ENCODE data around the gene RAP1GAP.
A peak's percentile ranks its signal among the peaks of the same experiment; 100 is the strongest.

Gene RAP1GAP

GRCh38 chr1:21577324-21577723, 91.8 kb downstream of the RAP1GAP start:
- H3K27me3 ChIP-seq (ENCODE audit: control insufficient read depth, insufficient read depth, low read length): no peaks in the 10 kb centered on the region
- H3K9me3 ChIP-seq (ENCODE audit: control insufficient read depth, insufficient read depth, low read length): no peaks in the 10 kb centered on the region
- peaks cover 6% of the 10 kb centered on the region for H3K4me1 ChIP-seq (ENCODE audit: control insufficient read depth, insufficient read depth, low read length)
- H3K4me3 ChIP-seq (ENCODE audit: low read length): no peak overlapping the region
- no peak for DNase-seq (ENCODE audit: low read depth, low spot score)
- H3K27ac ChIP-seq (ENCODE audit: low read length): no peak overlapping the region
- no CpG with 5 or more reads among the region's 26 CpGs for WGBS (ENCODE audit: insufficient coverage, insufficient read length)
- no peaks in the 10 kb centered on the region for H3K36me3 ChIP-seq (ENCODE audit: control insufficient read depth, insufficient read depth, low read length)

GRCh38 chr1:21576798-21577187, 92.4 kb downstream of the RAP1GAP start:
- DNase-seq (ENCODE audit: low read depth, low spot score): no peak
- Histone ChIP-seq H3K27me3 (ENCODE audit: control insufficient read depth, insufficient read depth, low read length) (no peaks in the 10 kb centered on the region), H3K27ac (ENCODE audit: low read length) (no peak overlapping the region), H3K4me1 (ENCODE audit: control insufficient read depth, insufficient read depth, low read length) (peaks cover 6% of the 10 kb centered on the region), H3K4me3 (ENCODE audit: low read length) (no peak overlapping the region), H3K9me3 (ENCODE audit: control insufficient read depth, insufficient read depth, low read length) (no peaks in the 10 kb centered on the region), H3K36me3 (ENCODE audit: control insufficient read depth, insufficient read depth, low read length) (no peaks in the 10 kb centered on the region)
- WGBS (ENCODE audit: insufficient coverage, insufficient read length): no CpG with 5 or more reads among the region's 5 CpGs

- Histone ChIP-seq H3K4me1 (ENCODE audit: control insufficient read depth, insufficient read depth, low read length) (peaks cover 6% of the 10 kb centered on the region), H3K9me3 (ENCODE audit: control insufficient read depth, insufficient read depth, low read length) (no peaks in the 10 kb centered on the region), H3K27me3 (ENCODE audit: control insufficient read depth, insufficient read depth, low read length) (no peaks in the 10 kb centered on the region), H3K4me3 (ENCODE audit: low read length) (no peak overlapping the region), H3K27ac (ENCODE audit: low read length) (no peak overlapping the region), H3K36me3 (ENCODE audit: control insufficient read depth, insufficient read depth, low read length) (no peaks in the 10 kb centered on the region)
- no CpG with 5 or more reads among the region's 7 CpGs for WGBS (ENCODE audit: insufficient coverage, insufficient read length)
- DNase-seq (ENCODE audit: low read depth, low spot score): no peak
Measured at GRCh38 chr1:21576031-21576797, 92.9 kb downstream of the RAP1GAP start.

- WGBS (ENCODE audit: insufficient coverage, insufficient read length): no CpG with 5 or more reads among the region's 18 CpGs
- Histone ChIP-seq H3K4me3 (ENCODE audit: low read length) (no peak overlapping the region), H3K27me3 (ENCODE audit: control insufficient read depth, insufficient read depth, low read length) (no peaks in the 10 kb centered on the region), H3K4me1 (ENCODE audit: control insufficient read depth, insufficient read depth, low read length) (peaks cover 6% of the 10 kb centered on the region), H3K36me3 (ENCODE audit: control insufficient read depth, insufficient read depth, low read length) (no peaks in the 10 kb centered on the region), H3K27ac (ENCODE audit: low read length) (no peak overlapping the region), H3K9me3 (ENCODE audit: control insufficient read depth, insufficient read depth, low read length) (no peaks in the 10 kb centered on the region)
- no peak for DNase-seq (ENCODE audit: low read depth, low spot score)
Measured at GRCh38 chr1:21575351-21575942, 93.7 kb downstream of the RAP1GAP start.

GRCh38 chr1:21574466-21575151, 94.5 kb downstream of the RAP1GAP start:
- H3K27ac ChIP-seq (ENCODE audit: low read length): no peak overlapping the region
- no CpG with 5 or more reads among the region's 31 CpGs for WGBS (ENCODE audit: insufficient coverage, insufficient read length)
- no peaks in the 10 kb centered on the region for H3K36me3 ChIP-seq (ENCODE audit: control insufficient read depth, insufficient read depth, low read length)
- no peak overlapping the region for H3K4me3 ChIP-seq (ENCODE audit: low read length)
- H3K27me3 ChIP-seq (ENCODE audit: control insufficient read depth, insufficient read depth, low read length): no peaks in the 10 kb centered on the region
- DNase-seq (ENCODE audit: low read depth, low spot score): no peak
- no peaks in the 10 kb centered on the region for H3K9me3 ChIP-seq (ENCODE audit: control insufficient read depth, insufficient read depth, low read length)
- H3K4me1 ChIP-seq (ENCODE audit: control insufficient read depth, insufficient read depth, low read length): peaks cover 6% of the 10 kb centered on the region

- no peak overlapping the region for H3K27ac ChIP-seq (ENCODE audit: low read length)
- WGBS (ENCODE audit: insufficient coverage, insufficient read length): no CpG with 5 or more reads among the region's 11 CpGs
- no peaks in the 10 kb centered on the region for H3K9me3 ChIP-seq (ENCODE audit: control insufficient read depth, insufficient read depth, low read length)
- no peaks in the 10 kb centered on the region for H3K36me3 ChIP-seq (ENCODE audit: control insufficient read depth, insufficient read depth, low read length)
- H3K4me3 ChIP-seq (ENCODE audit: low read length): no peak overlapping the region
- no peaks in the 10 kb centered on the region for H3K27me3 ChIP-seq (ENCODE audit: control insufficient read depth, insufficient read depth, low read length)
- DNase-seq (ENCODE audit: low read depth, low spot score): peak; percentile 54
- H3K4me1 ChIP-seq (ENCODE audit: control insufficient read depth, insufficient read depth, low read length): peaks cover 6% of the 10 kb centered on the region
Measured at GRCh38 chr1:21573971-21574465, 95.1 kb downstream of the RAP1GAP start.

GRCh38 chr1:21573475-21573874, 95.7 kb downstream of the RAP1GAP start:
- Histone ChIP-seq H3K4me3 (ENCODE audit: low read length) (no peak overlapping the region), H3K36me3 (ENCODE audit: control insufficient read depth, insufficient read depth, low read length) (no peaks in the 10 kb centered on the region), H3K27ac (ENCODE audit: low read length) (no peak overlapping the region), H3K9me3 (ENCODE audit: control insufficient read depth, insufficient read depth, low read length) (no peaks in the 10 kb centered on the region), H3K27me3 (ENCODE audit: control insufficient read depth, insufficient read depth, low read length) (no peaks in the 10 kb centered on the region), H3K4me1 (ENCODE audit: control insufficient read depth, insufficient read depth, low read length) (peaks cover 6% of the 10 kb centered on the region)
- no peak for DNase-seq (ENCODE audit: low read depth, low spot score)
- WGBS (ENCODE audit: insufficient coverage, insufficient read length): no CpG with 5 or more reads among the region's 11 CpGs

- WGBS (ENCODE audit: insufficient coverage, insufficient read length): no CpG with 5 or more reads among the region's 13 CpGs
- peaks cover 6% of the 10 kb centered on the region for H3K4me1 ChIP-seq (ENCODE audit: control insufficient read depth, insufficient read depth, low read length)
- no peak for DNase-seq (ENCODE audit: low read depth, low spot score)
- no peak overlapping the region for H3K27ac ChIP-seq (ENCODE audit: low read length)
- H3K9me3 ChIP-seq (ENCODE audit: control insufficient read depth, insufficient read depth, low read length): no peaks in the 10 kb centered on the region
- H3K36me3 ChIP-seq (ENCODE audit: control insufficient read depth, insufficient read depth, low read length): no peaks in the 10 kb centered on the region
- no peak overlapping the region for H3K4me3 ChIP-seq (ENCODE audit: low read length)
- H3K27me3 ChIP-seq (ENCODE audit: control insufficient read depth, insufficient read depth, low read length): no peaks in the 10 kb centered on the region
Measured at GRCh38 chr1:21572735-21573277, 96.4 kb downstream of the RAP1GAP start.

- Histone ChIP-seq H3K9me3 (ENCODE audit: control insufficient read depth, insufficient read depth, low read length) (no peaks in the 10 kb centered on the region), H3K36me3 (ENCODE audit: control insufficient read depth, insufficient read depth, low read length) (no peaks in the 10 kb centered on the region), H3K27me3 (ENCODE audit: control insufficient read depth, insufficient read depth, low read length) (no peaks in the 10 kb centered on the region), H3K4me1 (ENCODE audit: control insufficient read depth, insufficient read depth, low read length) (peaks cover 6% of the 10 kb centered on the region), H3K4me3 (ENCODE audit: low read length) (no peak overlapping the region), H3K27ac (ENCODE audit: low read length) (no peak overlapping the region)
- no peak for DNase-seq (ENCODE audit: low read depth, low spot score)
- no CpG with 5 or more reads among the region's 6 CpGs for WGBS (ENCODE audit: insufficient coverage, insufficient read length)
Measured at GRCh38 chr1:21572221-21572620, 96.9 kb downstream of the RAP1GAP start.

GRCh38 chr1:21570885-21571284, 98.3 kb downstream of the RAP1GAP start:
- peaks cover 6% of the 10 kb centered on the region for H3K4me1 ChIP-seq (ENCODE audit: control insufficient read depth, insufficient read depth, low read length)
- H3K9me3 ChIP-seq (ENCODE audit: control insufficient read depth, insufficient read depth, low read length): no peaks in the 10 kb centered on the region
- H3K27me3 ChIP-seq (ENCODE audit: control insufficient read depth, insufficient read depth, low read length): no peaks in the 10 kb centered on the region
- no peak overlapping the region for H3K4me3 ChIP-seq (ENCODE audit: low read length)
- DNase-seq (ENCODE audit: low read depth, low spot score): no peak
- no peak overlapping the region for H3K27ac ChIP-seq (ENCODE audit: low read length)
- no CpG with 5 or more reads among the region's 4 CpGs for WGBS (ENCODE audit: insufficient coverage, insufficient read length)
- no peaks in the 10 kb centered on the region for H3K36me3 ChIP-seq (ENCODE audit: control insufficient read depth, insufficient read depth, low read length)
